GM18873 (cell line): ENCODE measurements around the gene CT47A7.
"Not testable (repeated sequence)": the region's sequence is repeated elsewhere in the genome, so short reads cannot be mapped to it uniquely, and the experiment has no call there.

Experiments used
- ATAC-seq: cut with Tn5 transposase; IDR thresholded peaks from one replicate; pipeline ENCODE4 v1.9.1; 2021; ENCODE audit warnings: mild to moderate bottlenecking, moderate library complexity, moderate number of reproducible peaks; ENCODE audit not compliant: unreplicated experiment, low FRiP score

The CT47A7 gene

GRCh38 chrX:120956500-120956899 is at the start of gene CT47A7:
TSS of gene CT47A7 (minus strand) at chrX:120956600. CDS start at chrX:120956345, 255 bp downstream.
- not testable (repeated sequence) for ATAC-seq

GRCh38 chrX:121000589-121000988 is 44.2 kb upstream of the CT47A7 start:
- no peak for ATAC-seq

GRCh38 chrX:120999413-120999812 is 43.0 kb upstream of the CT47A7 start:
- ATAC-seq = no peak

GRCh38 chrX:120985660-120986059 is 29.3 kb upstream of the CT47A7 start, which contains the start of gene CT47A1:
TSS of gene CT47A1 (minus strand) at chrX:120985760. CDS start at chrX:120985529, 231 bp downstream.
- ATAC-seq = not testable (repeated sequence)
